A549 (cell line): Measurements from ENCODE around the gene MOB1B. TPM values are rescaled to one million over a fixed set of nuclear protein-coding genes. Genes with fewer than 3 reads are reported as not detected.
A peak's percentile ranks its signal among the peaks of the same experiment; 100 is the strongest.

Experiments
- ATAC-seq, 2 experiments: fragments of 200-7000 bp in 1 of 2; fragments of >200 bp in 1 of 2; cut with Nextera tagmentation in 1 of 2; cut with Tn5 transposase in 1 of 2; 3 replicates each; pipeline versions ENCODE4 v1.8.0 to v1.9.1; 2018 to 2020; ENCODE audit warnings: mild to moderate bottlenecking in 1 of 2, moderate library complexity in 1 of 2
- CTCF ChIA-PET: fragments of 300-600 bp; sonication (Branson Sonifier 250); formaldehyde crosslinking; extraction: SDS; loops from one replicate; lab custom pipeline; 2021; ENCODE audit warnings: antibody characterized with exemption, inconsistent platforms; lab: Yijun Ruan, JAX
- POLR2A ChIA-PET: fragments of 350-600 bp; formaldehyde crosslinking; extraction: SDS; loops from one replicate; lab custom pipeline; 2021; ENCODE audit warnings: antibody characterized with exemption, inconsistent platforms; lab: Yijun Ruan, JAX
- DNase-seq, 2 experiments: peaks; one replicate each; pipeline versions ENCODE4 v3.0.0 to v3.0.0-alpha.2; 2011 to 2016; ENCODE audit warnings: low read depth in 1 of 2, low spot score in 1 of 2
- FAIRE-seq: peaks from 2 replicates; lab custom pipeline; 2011; peaks lifted over from hg19 to GRCh38; lab: Jason Lieb, UNC
- H3K27ac ChIP-seq, 2 experiments: fragments of >200 bp; sonication (Bioruptor Twin); formaldehyde crosslinking; 3 replicates each; pipeline ENCODE4 v1.5.1; 2016 to 2017
- H3K4me1 ChIP-seq: fragments of >200 bp; sonication (Bioruptor Twin); formaldehyde crosslinking; 3 replicates; pipeline ENCODE4 v1.6.1; 2016
- H3K4me2 ChIP-seq: fragments of >200 bp; sonication (Bioruptor Twin); formaldehyde crosslinking; 3 replicates; pipeline ENCODE4 v1.6.1; 2016
- H3K4me3 ChIP-seq: fragments of >200 bp; sonication (Bioruptor Twin); formaldehyde crosslinking; 3 replicates; pipeline ENCODE4 v1.5.1; 2016
- H3K9me3 ChIP-seq: fragments of >200 bp; sonication (Bioruptor Twin); formaldehyde crosslinking; 3 replicates; pipeline ENCODE4 v1.6.1; 2016
- CHD2 ChIP-seq: fragments of 150-350 bp; IDR thresholded peaks from 2 replicates; pipeline ENCODE4 v1.6.1; 2014; ENCODE audit warnings: low read length; ENCODE audit not compliant: partially characterized antibody
- CHD4 ChIP-seq: fragments of 200-600 bp; sonication (generic); IDR thresholded peaks from 2 replicates; pipeline ENCODE4 v1.6.1; 2016; ENCODE audit warnings: antibody characterized with exemption, mild to moderate bottlenecking, borderline replicate concordance
- EHMT2 ChIP-seq: fragments of 200-600 bp; sonication (generic); IDR thresholded peaks from 2 replicates; pipeline ENCODE4 v1.6.1; 2016; ENCODE audit warnings: antibody characterized with exemption, low read depth, mild to moderate bottlenecking, moderate library complexity
- EP300 ChIP-seq, 2 experiments: fragments of >200 bp; sonication (Bioruptor Twin); formaldehyde crosslinking; IDR thresholded peaks; 2 replicates in 1 of 2; 3 replicates in 1 of 2; pipeline ENCODE4 v1.6.1; 2016 to 2017
- ESRRA ChIP-seq: fragments of 150-350 bp; IDR thresholded peaks from 2 replicates; pipeline ENCODE4 v1.6.1; 2014; ENCODE audit warnings: mild to moderate bottlenecking, low read length, borderline replicate concordance
- FOSL2 ChIP-seq, 2 experiments: fragments of 450-650 bp in 1 of 2; fragments of >200 bp in 1 of 2; sonication (Bioruptor Twin) in 1 of 2; formaldehyde crosslinking; IDR thresholded peaks; 2 replicates each; pipeline versions ENCODE4 v1.5.0 to v1.6.1; 2016 to 2020; ENCODE audit warnings: mild to moderate bottlenecking in 1 of 2, moderate library complexity in 1 of 2
- HEYL ChIP-seq: fragments of 250-450 bp; sonication (Bioruptor Pico); IDR thresholded peaks from 2 replicates; pipeline ENCODE4 v1.8.0; 2021; ENCODE audit warnings: mild to moderate bottlenecking, moderate library complexity
- JUNB ChIP-seq: fragments of >200 bp; sonication (Bioruptor Twin); formaldehyde crosslinking; IDR thresholded peaks from 2 replicates; pipeline ENCODE4 v1.6.1; 2016
- MAFK ChIP-seq: fragments of 450-650 bp; IDR thresholded peaks from 2 replicates; pipeline ENCODE4 v1.6.1; 2014; ENCODE audit not compliant: partially characterized antibody
- MAZ ChIP-seq: fragments of 150-350 bp; IDR thresholded peaks from 2 replicates; pipeline ENCODE4 v1.6.1; 2014; ENCODE audit warnings: antibody characterized with exemption, low read depth, low read length, borderline replicate concordance
- NR3C1 ChIP-seq: fragments of >200 bp; sonication (Bioruptor Twin); formaldehyde crosslinking; IDR thresholded peaks from 3 replicates; pipeline ENCODE4 v1.6.1; 2017
- PHF8 ChIP-seq: fragments of 200-600 bp; sonication (generic); IDR thresholded peaks from 2 replicates; pipeline ENCODE4 v1.6.1; 2016; ENCODE audit warnings: low read depth, mild to moderate bottlenecking, antibody characterized with exemption, moderate library complexity, borderline replicate concordance
- RFX5 ChIP-seq: fragments of 450-650 bp; IDR thresholded peaks from 2 replicates; pipeline ENCODE4 v1.7.1; 2014; ENCODE audit warnings: antibody characterized with exemption, mild to moderate bottlenecking, moderate library complexity
- TFCP2L1 ChIP-seq: fragments of 250-450 bp; sonication (Bioruptor Pico); IDR thresholded peaks from 2 replicates; pipeline ENCODE4 v1.5.0; 2021; ENCODE audit warnings: mild to moderate bottlenecking
- ZC3H11A ChIP-seq: fragments of 450-650 bp; IDR thresholded peaks from 2 replicates; pipeline ENCODE4 v1.6.1; 2014; ENCODE audit warnings: antibody characterized with exemption, mild to moderate bottlenecking
- ZNF302 ChIP-seq: fragments of 250-450 bp; sonication (Bioruptor Pico); IDR thresholded peaks from 2 replicates; pipeline ENCODE4 v1.9.0; 2021; ENCODE audit warnings: inconsistent platforms, mild to moderate bottlenecking, moderate library complexity
- WGBS: methylation state at CpG from one replicate; pipeline ENCODE4 v1.1.6; 2017; ENCODE audit errors: missing lambda C conversion rate; 5-methylcytosine and 5-hydroxymethylcytosine counted together
- polyA plus RNA-seq, 4 experiments: library from polyadenylated mRNA; depleted of rRNA in 3 of 4; stranded (reverse); fragments of >200 nt; fragmentation: RNase III in 1 of 4; extraction: RNeasy Plus Mini Kit Qiagen cat#74134 plus additional on column Dnase treatment in 1 of 4; gene quantifications; 2 replicates in 3 of 4; 3 replicates in 1 of 4; pipeline ENCODE4 v1.2.3, GENCODE V29; 2011 to 2017
- TF ChIP-seq, protein P1 (sequence below): fragments of >200 bp; sonication (Bioruptor Twin); formaldehyde crosslinking; IDR thresholded peaks from 3 replicates; pipeline ENCODE4 v1.6.1; 2016
- TF ChIP-seq, protein P2 (sequence below): fragments of 200-600 bp; sonication (generic); IDR thresholded peaks from 2 replicates; pipeline ENCODE4 v1.6.1; 2016; ENCODE audit warnings: antibody characterized with exemption, mild to moderate bottlenecking, moderate library complexity
- TF ChIP-seq, protein P3 (sequence below): IDR thresholded peaks from 2 replicates; pipeline ENCODE4 v1.6.1; 2012

MOB1B gene
- polyA plus RNA-seq, 2 of the 4 experiments (the other 2 are of a cell fraction): 6.7 to 9.5 TPM

- TF ChIP-seq EHMT2 (no peak), MAFK (no peak), RFX5 (no peak)
- TF ChIP-seq, protein P1, sequence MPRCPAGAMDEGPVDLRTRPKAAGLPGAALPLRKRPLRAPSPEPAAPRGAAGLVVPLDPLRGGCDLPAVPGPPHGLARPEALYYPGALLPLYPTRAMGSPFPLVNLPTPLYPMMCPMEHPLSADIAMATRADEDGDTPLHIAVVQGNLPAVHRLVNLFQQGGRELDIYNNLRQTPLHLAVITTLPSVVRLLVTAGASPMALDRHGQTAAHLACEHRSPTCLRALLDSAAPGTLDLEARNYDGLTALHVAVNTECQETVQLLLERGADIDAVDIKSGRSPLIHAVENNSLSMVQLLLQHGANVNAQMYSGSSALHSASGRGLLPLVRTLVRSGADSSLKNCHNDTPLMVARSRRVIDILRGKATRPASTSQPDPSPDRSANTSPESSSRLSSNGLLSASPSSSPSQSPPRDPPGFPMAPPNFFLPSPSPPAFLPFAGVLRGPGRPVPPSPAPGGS: no peak
- 8% methylated on average over 5 of the region's 5 CpGs for WGBS
- POLR2A ChIA-PET: no interaction called here
- H3K4me2 ChIP-seq: peak overlapping the region; percentile 78
- no peak; a peak in 1 of 6 replicates for ATAC-seq
- DNase-seq: no peak
- no peaks in the 10 kb centered on the region for H3K9me3 ChIP-seq
- peak overlapping the region; percentile 79 for H3K4me3 ChIP-seq
- peak overlapping the region in 1 of 2 experiments; percentile 98; a peak in 5 of 6 replicates for H3K27ac ChIP-seq
- no peak for FAIRE-seq
- peaks cover 4% of the 10 kb centered on the region; the same call in 2 of the 3 replicates for H3K4me1 ChIP-seq
- CTCF ChIA-PET: no interaction called here
Observed at GRCh38 chr4:70903291-70903603, 1.1 kb downstream of the MOB1B start.

GRCh38 chr4:70908993-70909556 lies 6.9 kb downstream of the MOB1B start:
- H3K4me2 ChIP-seq: no peak overlapping the region
- no peak for TF ChIP-seq PHF8
- no peak for TF ChIP-seq MAZ
- no peak for TF ChIP-seq ZC3H11A
- TF ChIP-seq NR3C1: no peak
- TF ChIP-seq, protein P1: no peak
- 95% methylated on average over 3 of the region's 3 CpGs for WGBS
- no peak for ATAC-seq
- CTCF ChIA-PET: interaction anchor here (1.0 kb wide), 1 partner anchor 114 kb away, joined by 3 read pairs; no protein-coding TSS in a partner anchor
- no peak overlapping the region for H3K4me3 ChIP-seq
- H3K27ac ChIP-seq: no peak overlapping the region
- H3K4me1 ChIP-seq: no peaks in the 10 kb centered on the region
- POLR2A ChIA-PET: no interaction called here
- FAIRE-seq: no peak
- no peak for DNase-seq
- H3K9me3 ChIP-seq: no peaks in the 10 kb centered on the region

DNA sequence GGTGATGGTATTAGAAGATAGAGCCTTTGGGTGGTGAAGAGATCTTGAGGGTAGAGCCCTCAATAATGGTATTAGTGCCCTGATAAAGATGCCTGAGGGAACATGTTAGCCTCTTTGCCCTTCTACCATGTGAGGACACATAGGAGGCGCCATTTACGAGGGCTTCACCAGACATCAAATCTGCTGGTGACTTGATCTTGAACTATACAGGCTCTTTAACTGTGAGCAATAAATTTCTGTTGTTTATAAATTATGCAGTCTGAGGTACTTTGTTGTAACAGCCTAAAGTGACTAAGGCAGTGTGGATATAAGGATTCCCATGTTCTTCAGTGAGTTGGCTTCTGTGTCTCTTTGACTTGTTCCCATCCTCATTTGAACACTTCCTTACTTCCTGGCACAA lies 11.8 kb downstream of the MOB1B start:
- H3K27ac ChIP-seq: no peak overlapping the region
- H3K9me3 ChIP-seq: no peaks in the 10 kb centered on the region
- H3K4me1 ChIP-seq: no peaks in the 10 kb centered on the region
- WGBS: 95% methylated on average over 2 of the region's 2 CpGs
- ATAC-seq: no peak
- H3K4me2 ChIP-seq: no peak overlapping the region
- no peak for FAIRE-seq
- DNase-seq: no peak
- CTCF ChIA-PET: no interaction called here
- H3K4me3 ChIP-seq: no peak overlapping the region
- TF ChIP-seq ZNF302: no peak
- TF ChIP-seq JUNB: no peak
- TF ChIP-seq CHD2: no peak
- no peak for TF ChIP-seq CHD4
- TF ChIP-seq TFCP2L1: no peak
- TF ChIP-seq, protein P2, sequence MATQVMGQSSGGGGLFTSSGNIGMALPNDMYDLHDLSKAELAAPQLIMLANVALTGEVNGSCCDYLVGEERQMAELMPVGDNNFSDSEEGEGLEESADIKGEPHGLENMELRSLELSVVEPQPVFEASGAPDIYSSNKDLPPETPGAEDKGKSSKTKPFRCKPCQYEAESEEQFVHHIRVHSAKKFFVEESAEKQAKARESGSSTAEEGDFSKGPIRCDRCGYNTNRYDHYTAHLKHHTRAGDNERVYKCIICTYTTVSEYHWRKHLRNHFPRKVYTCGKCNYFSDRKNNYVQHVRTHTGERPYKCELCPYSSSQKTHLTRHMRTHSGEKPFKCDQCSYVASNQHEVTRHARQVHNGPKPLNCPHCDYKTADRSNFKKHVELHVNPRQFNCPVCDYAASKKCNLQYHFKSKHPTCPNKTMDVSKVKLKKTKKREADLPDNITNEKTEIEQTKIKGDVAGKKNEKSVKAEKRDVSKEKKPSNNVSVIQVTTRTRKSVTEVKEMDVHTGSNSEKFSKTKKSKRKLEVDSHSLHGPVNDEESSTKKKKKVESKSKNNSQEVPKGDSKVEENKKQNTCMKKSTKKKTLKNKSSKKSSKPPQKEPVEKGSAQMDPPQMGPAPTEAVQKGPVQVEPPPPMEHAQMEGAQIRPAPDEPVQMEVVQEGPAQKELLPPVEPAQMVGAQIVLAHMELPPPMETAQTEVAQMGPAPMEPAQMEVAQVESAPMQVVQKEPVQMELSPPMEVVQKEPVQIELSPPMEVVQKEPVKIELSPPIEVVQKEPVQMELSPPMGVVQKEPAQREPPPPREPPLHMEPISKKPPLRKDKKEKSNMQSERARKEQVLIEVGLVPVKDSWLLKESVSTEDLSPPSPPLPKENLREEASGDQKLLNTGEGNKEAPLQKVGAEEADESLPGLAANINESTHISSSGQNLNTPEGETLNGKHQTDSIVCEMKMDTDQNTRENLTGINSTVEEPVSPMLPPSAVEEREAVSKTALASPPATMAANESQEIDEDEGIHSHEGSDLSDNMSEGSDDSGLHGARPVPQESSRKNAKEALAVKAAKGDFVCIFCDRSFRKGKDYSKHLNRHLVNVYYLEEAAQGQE: no peak
- no peak for TF ChIP-seq ESRRA
- no peak for TF ChIP-seq HEYL
- TF ChIP-seq EP300 (IDR thresholded peaks at IDR 0.05): no peak
- TF ChIP-seq, protein P3, sequence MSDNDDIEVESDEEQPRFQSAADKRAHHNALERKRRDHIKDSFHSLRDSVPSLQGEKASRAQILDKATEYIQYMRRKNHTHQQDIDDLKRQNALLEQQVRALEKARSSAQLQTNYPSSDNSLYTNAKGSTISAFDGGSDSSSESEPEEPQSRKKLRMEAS: no peak
- TF ChIP-seq FOSL2 (IDR thresholded peaks at IDR 0.05): no peak
- TF ChIP-seq FOSL2 (CRISPR knock-in tag; IDR thresholded peaks at IDR 0.05): no peak
- POLR2A ChIA-PET: no interaction called here
